HG02798 (cell line): ENCODE results near the gene BRAP.
"Not testable (repeated sequence)": the region's sequence is repeated elsewhere in the genome, so short reads cannot be mapped to it uniquely, and the experiment has no call there.

Source experiments
- ATAC-seq: cut with Tn5 transposase; IDR thresholded peaks from one replicate; pipeline ENCODE4 v1.9.1; 2021; ENCODE audit warnings: mild to moderate bottlenecking; ENCODE audit not compliant: unreplicated experiment, poor library complexity

Gene BRAP

GRCh38 chr12:111617841-111618240 lies 67.9 kb downstream of the BRAP start:
- ATAC-seq, result not testable (repeated sequence)

GRCh38 chr12:111616177-111616623 lies 69.6 kb downstream of the BRAP start:
- ATAC-seq, result no peak

GRCh38 chr12:111607239-111607638 lies 78.5 kb downstream of the BRAP start:
- no peak for ATAC-seq

GRCh38 chr12:111606767-111607230 lies 79.0 kb downstream of the BRAP start:
- no peak for ATAC-seq

GRCh38 chr12:111605911-111606766 lies 79.6 kb downstream of the BRAP start:
- ATAC-seq, result no peak

GRCh38 chr12:111602857-111603256 lies 82.9 kb downstream of the BRAP start:
- not testable (repeated sequence) for ATAC-seq

GRCh38 chr12:111602348-111602747 lies 83.4 kb downstream of the BRAP start:
- ATAC-seq, result no peak

GRCh38 chr12:111600986-111601385 lies 84.8 kb downstream of the BRAP start:
- not testable (repeated sequence) for ATAC-seq

GRCh38 chr12:111600205-111600642 lies 85.5 kb downstream of the BRAP start:
- no peak for ATAC-seq

GRCh38 chr12:111599453-111600204 lies 86.1 kb downstream of the BRAP start:
- ATAC-seq, result peak; percentile 75

- peak; percentile 65 for ATAC-seq
These were observed 86.9 kb downstream of the BRAP start, which contains the start of gene ATXN2 for GRCh38 chr12:111598637-111599452. Gene ATXN2, minus strand, starts transcription at chr12:111599315. Its CDS starts 281 bp downstream, at chr12:111599034.

GRCh38 chr12:111597831-111598636 lies 87.7 kb downstream of the BRAP start:
- peak; percentile 14 for ATAC-seq

- no peak for ATAC-seq
These were observed 88.5 kb downstream of the BRAP start for GRCh38 chr12:111596985-111597830.

- ATAC-seq, result not testable (repeated sequence)
These were observed 90.4 kb downstream of the BRAP start for GRCh38 chr12:111595341-111595835.
